H1 (cell line): ENCODE results near the gene ABI2. TPM values are rescaled to one million over a fixed set of nuclear protein-coding genes. Genes with fewer than 3 reads are reported as not detected.

Experiments
- CTCF ChIA-PET: fragments of 300-600 bp; sonication (Branson Sonifier 250); formaldehyde crosslinking; loops from one replicate; lab custom pipeline; 2021; ENCODE audit not compliant: partially characterized antibody; lab: Charles Lee
- POLR2A ChIA-PET: fragments of 300-600 bp; sonication (Branson Sonifier 250); formaldehyde crosslinking; loops from one replicate; lab custom pipeline; 2021; ENCODE audit warnings: inconsistent platforms; ENCODE audit not compliant: partially characterized antibody; lab: Charles Lee
- DNase-seq, 2 experiments: peaks; one replicate each; pipeline versions ENCODE4 v3.0.0 to v3.0.0-alpha.2; 2010 to 2022; ENCODE audit warnings: low spot score in 2 of 2, low read depth in 1 of 2, mixed read lengths in 1 of 2
- FAIRE-seq: peaks from 2 replicates; lab custom pipeline; 2011; peaks lifted over from hg19 to GRCh38; lab: Jason Lieb, UNC
- H2AFZ ChIP-seq: 2 replicates; pipeline ENCODE4 v1.8.1; 2012; ENCODE audit warnings: low read length, inconsistent platforms
- H2AK5ac ChIP-seq: 2 replicates; pipeline ENCODE4 v1.6.1; 2013; ENCODE audit warnings: low read depth, low read length
- H2BK120ac ChIP-seq: replicated peaks from 2 replicates; pipeline ENCODE3; 2013; ENCODE audit warnings: low read depth, low read length, inconsistent platforms
- H2BK12ac ChIP-seq: 2 replicates; pipeline ENCODE4 v1.6.1; 2013; ENCODE audit warnings: low read depth, low read length
- H2BK15ac ChIP-seq: 2 replicates; pipeline ENCODE4 v1.6.1; 2013; ENCODE audit warnings: low read length
- H2BK20ac ChIP-seq: 2 replicates; pipeline ENCODE4 v1.6.1; 2013; ENCODE audit warnings: low read length
- H2BK5ac ChIP-seq: 2 replicates; pipeline ENCODE4 v1.6.1; 2013; ENCODE audit warnings: low read depth, low read length
- H3K14ac ChIP-seq: 2 replicates; pipeline ENCODE4 v1.6.1; 2013; ENCODE audit warnings: inconsistent platforms; ENCODE audit not compliant: insufficient read length
- H3K18ac ChIP-seq: 2 replicates; pipeline ENCODE4 v1.6.1; 2013; ENCODE audit warnings: low read length; ENCODE audit errors: extremely low read depth
- H3K23ac ChIP-seq: 2 replicates; pipeline ENCODE4 v1.6.1; 2013; ENCODE audit warnings: inconsistent platforms; ENCODE audit not compliant: insufficient read length
- H3K23me2 ChIP-seq: 2 replicates; pipeline ENCODE4 v1.6.1; 2013; ENCODE audit warnings: low read depth, low read length
- H3K27ac ChIP-seq: 2 replicates; pipeline ENCODE4 v1.6.1; 2011; ENCODE audit warnings: low read depth, low read length, inconsistent platforms
- H3K27me3 ChIP-seq, 4 experiments: replicated peaks in 1 of 4; 1 replicate in 1 of 4; 2 replicates in 3 of 4; pipeline versions ENCODE4 v1.6.1 to v1.8.1; 2011 to 2013; ENCODE audit warnings: low read length in 3 of 4, mild to moderate bottlenecking in 3 of 4, inconsistent platforms in 2 of 4, mixed read lengths in 2 of 4, moderate library complexity in 1 of 4; ENCODE audit not compliant: control insufficient read depth in 3 of 4, insufficient read depth in 3 of 4; ENCODE audit errors: extremely low read depth in 1 of 4
- H3K36me3 ChIP-seq, 4 experiments: 2 replicates each; pipeline versions ENCODE4 v1.6.1 to v1.8.1; 2011 to 2013; ENCODE audit warnings: mild to moderate bottlenecking in 4 of 4, low read length in 3 of 4, moderate library complexity in 2 of 4, control low read depth in 1 of 4, inconsistent platforms in 1 of 4; ENCODE audit not compliant: insufficient read depth in 4 of 4, control insufficient read depth in 2 of 4
- H3K4ac ChIP-seq: replicated peaks from 2 replicates; pipeline ENCODE3; 2013; ENCODE audit warnings: low read length, low read depth, mixed read lengths, inconsistent platforms; ENCODE audit not compliant: insufficient read length
- H3K4me1 ChIP-seq, 4 experiments: replicated peaks in 1 of 4; 1 replicate in 1 of 4; 2 replicates in 3 of 4; pipeline versions ENCODE4 v1.6.1 to v1.8.1; 2011 to 2013; ENCODE audit warnings: low read length in 3 of 4, inconsistent platforms in 2 of 4, mixed read lengths in 1 of 4; ENCODE audit not compliant: insufficient read depth in 4 of 4, control insufficient read depth in 3 of 4
- H3K4me2 ChIP-seq, 2 experiments: 2 replicates each; pipeline versions ENCODE4 v1.6.1 to v1.8.1; 2011 to 2013; ENCODE audit warnings: low read depth in 2 of 2, low read length in 2 of 2, control low read depth in 1 of 2, inconsistent platforms in 1 of 2, mild to moderate bottlenecking in 1 of 2; ENCODE audit not compliant: insufficient read depth in 1 of 2
- H3K4me3 ChIP-seq, 4 experiments: fragments of 200-600, 300-600 bp in 1 of 4; sonication (generic), shearing (Covaris generic), sonication (Bioruptor Twin) in 1 of 4; 2 replicates each; pipeline versions ENCODE4 v1.5.1 to v1.8.1; 2011 to 2016; ENCODE audit warnings: low read length in 4 of 4, low read depth in 3 of 4, control low read depth in 2 of 4, inconsistent platforms in 2 of 4, mild to moderate bottlenecking in 2 of 4, mixed read lengths in 1 of 4, moderate library complexity in 1 of 4; ENCODE audit not compliant: insufficient read depth in 2 of 4; ENCODE audit errors: extremely low read depth in 1 of 4
- H3K56ac ChIP-seq: replicated peaks from 2 replicates; pipeline ENCODE3; 2013; ENCODE audit warnings: low read depth, mild to moderate bottlenecking, mixed read lengths, low read length, inconsistent platforms; ENCODE audit not compliant: insufficient read length
- H3K79me1 ChIP-seq: 2 replicates; pipeline ENCODE4 v1.6.1; 2013; ENCODE audit warnings: low read depth, low read length, control low read depth
- H3K79me2 ChIP-seq, 2 experiments: 2 replicates each; pipeline versions ENCODE4 v1.6.1 to v1.8.1; 2012 to 2013; ENCODE audit warnings: low read length in 2 of 2, mild to moderate bottlenecking in 2 of 2, inconsistent platforms in 1 of 2; ENCODE audit not compliant: insufficient read depth in 2 of 2, control insufficient read depth in 1 of 2
- H3K9ac ChIP-seq, 4 experiments: replicated peaks in 1 of 4; 1 replicate in 1 of 4; 2 replicates in 3 of 4; pipeline versions ENCODE4 v1.6.1 to v1.8.1; 2011 to 2013; ENCODE audit warnings: low read depth in 3 of 4, low read length in 3 of 4, control low read depth in 2 of 4, mild to moderate bottlenecking in 2 of 4, moderate library complexity in 2 of 4, inconsistent platforms in 1 of 4; ENCODE audit errors: extremely low read depth in 1 of 4
- H3K9me3 ChIP-seq, 2 experiments: 2 replicates each; pipeline versions ENCODE4 v1.6.1 to v1.8.1; 2012 to 2013; ENCODE audit warnings: mild to moderate bottlenecking in 2 of 2, moderate library complexity in 2 of 2, control low read depth in 1 of 2, inconsistent platforms in 1 of 2, low read depth in 1 of 2, low read length in 1 of 2, mixed read lengths in 1 of 2; ENCODE audit not compliant: insufficient read depth in 2 of 2
- H4K20me1 ChIP-seq, 2 experiments: replicated peaks in 1 of 2; 2 replicates each; pipeline versions ENCODE3 to v1.8.1; 2011 to 2013; ENCODE audit warnings: inconsistent platforms in 2 of 2, low read length in 2 of 2, mild to moderate bottlenecking in 1 of 2; ENCODE audit not compliant: insufficient read depth in 2 of 2, control insufficient read depth in 1 of 2
- H4K5ac ChIP-seq: 2 replicates; pipeline ENCODE4 v1.6.1; 2013; ENCODE audit warnings: low read length, low read depth, mixed read lengths, inconsistent platforms; ENCODE audit not compliant: insufficient read length
- H4K8ac ChIP-seq: 2 replicates; pipeline ENCODE4 v1.8.0; 2013; ENCODE audit warnings: mild to moderate bottlenecking, moderate library complexity, low read length, inconsistent platforms; ENCODE audit not compliant: insufficient read depth; ENCODE audit errors: extremely low read depth
- H4K91ac ChIP-seq: replicated peaks from 2 replicates; pipeline ENCODE3; 2013; ENCODE audit warnings: low read length, mixed read lengths, inconsistent platforms; ENCODE audit not compliant: insufficient read length
- E2F6 ChIP-seq: IDR thresholded peaks from 2 replicates; pipeline ENCODE4 v1.6.1; 2012; ENCODE audit warnings: inconsistent platforms
- EP300 ChIP-seq, 2 experiments: IDR thresholded peaks; 1 replicate in 1 of 2; 2 replicates in 1 of 2; pipeline ENCODE4 v1.6.1; 2011 to 2012; ENCODE audit warnings: low read depth in 2 of 2, low read length in 2 of 2, mild to moderate bottlenecking in 2 of 2, borderline replicate concordance in 1 of 2, inconsistent platforms in 1 of 2, moderate library complexity in 1 of 2
- POLR2AphosphoS5 ChIP-seq: IDR thresholded peaks from 2 replicates; pipeline ENCODE4 v1.6.1; 2011; ENCODE audit warnings: low read depth, low read length
- WGBS, 2 experiments: shearing (Covaris generic) in 1 of 2; methylation state at CpG; one replicate each; pipeline versions ENCODE4 v1.1.6 to v1.1.7; 2013 to 2015; ENCODE audit warnings: low lambda C conversion rate in 2 of 2, mixed read lengths in 2 of 2, inconsistent platforms in 1 of 2, low coverage in 1 of 2, missing lambda C conversion rate in 1 of 2; ENCODE audit not compliant: insufficient replicate concordance in 2 of 2, insufficient coverage in 1 of 2, insufficient read length in 1 of 2; ENCODE audit errors: extremely low coverage in 1 of 2, missing lambda C conversion rate in 1 of 2; 5-methylcytosine and 5-hydroxymethylcytosine counted together
- polyA plus RNA-seq, 7 experiments: library from polyadenylated mRNA; depleted of rRNA in 3 of 7; stranded (reverse) in 5 of 7; unstranded in 2 of 7; fragments of >200 nt in 5 of 7; fragments of 200-250 nt in 2 of 7; gene quantifications; 1 replicate in 5 of 7; 2 replicates in 1 of 7; 4 replicates in 1 of 7; pipeline versions ENCODE4 v1.2.1 to v1.2.3, GENCODE V29; 2011 to 2013; ENCODE audit warnings: missing spikeins in 2 of 7, mixed read lengths in 2 of 7
- total RNA-seq: library from RNA; stranded (reverse); fragmentation: NEBNext Ultra II Directional; extraction: Animal tissue kit (Norgen Biotek cat#: 25700); gene quantifications from 2 replicates; pipeline ENCODE4 v1.2.1, GENCODE V29; 2021

ABI2 gene
- total and polyA plus RNA-seq, 2 of the 8 experiments (the other 6 are each of a cell fraction or from before 2014, with no cell fraction given), result 62.3 to 118 TPM

DNA sequence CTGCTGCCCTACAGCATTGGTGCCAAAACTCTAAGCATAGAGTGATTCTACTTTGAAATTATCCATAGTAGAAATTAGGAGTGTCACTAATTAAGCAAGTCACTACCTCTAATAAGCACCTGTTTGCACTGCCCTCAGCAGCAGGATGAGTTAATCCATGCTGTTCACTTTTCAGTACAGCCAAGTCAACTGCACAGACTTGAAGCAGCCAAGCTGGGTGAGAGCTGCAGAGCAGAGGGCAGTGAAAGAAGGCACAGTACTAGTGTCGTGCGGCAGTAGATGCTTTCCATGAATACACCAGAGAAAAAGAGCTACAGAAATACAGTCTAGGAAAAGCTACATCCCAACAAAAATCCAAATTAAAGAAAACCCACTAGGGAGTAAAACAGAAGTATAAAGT, 108.3 kb downstream of the ABI2 start:
- Histone ChIP-seq H2BK12ac (no peak overlapping the region), H2BK15ac (no peak overlapping the region), H3K4me3 (no peak overlapping the region), H2BK20ac (no peak overlapping the region), H4K8ac (no peak overlapping the region), H3K27me3 (no peaks in the 10 kb centered on the region), H3K23ac (no peak overlapping the region), H3K79me1 (no peaks in the 10 kb centered on the region), H3K27ac (no peak overlapping the region), H2BK5ac (no peak overlapping the region), H3K18ac (no peak overlapping the region), H3K14ac (no peak overlapping the region), H3K36me3 (peaks cover 0 to 21% (median 5%) of the 10 kb centered on the region in 4 experiments; a peak in 5 of 8 replicates), H3K9me3 (no peaks in the 10 kb centered on the region), H2AFZ (no peak overlapping the region), H2BK120ac (no peak overlapping the region), H3K23me2 (no peaks in the 10 kb centered on the region), H4K20me1 (peaks cover 0 to 3% of the 10 kb centered on the region in 2 experiments), H2AK5ac (no peak overlapping the region), H3K79me2 (no peaks in the 10 kb centered on the region), H3K4me2 (no peak overlapping the region), H4K5ac (no peak overlapping the region), H3K4ac (no peak overlapping the region), H4K91ac (no peak overlapping the region), H3K9ac (no peak overlapping the region), H3K56ac (no peak overlapping the region), H3K4me1 (no peaks in the 10 kb centered on the region; a peak in 1 of 7 replicates)
- FAIRE-seq, result no peak
- 85% methylated on average over 2 of the region's 2 CpGs; no CpG with 5 or more reads in 1 of the 2 experiments for WGBS, 2 experiments
- no peak for DNase-seq
- TF ChIP-seq EP300 (IDR thresholded peaks at IDR 0.05; ENCODE audit: borderline replicate concordance in 1 of 2, low read depth in 2 of 2, low read length in 2 of 2), result no peak
- no peak for TF ChIP-seq E2F6
- peak; percentile 20; the same call in 1 of the 2 replicates for TF ChIP-seq POLR2AphosphoS5
- ChIA-PET POLR2A (no interaction called here), CTCF (interaction anchor here (1.0 kb wide), 1 partner anchor 17 kb away, joined by 3 read pairs; no protein-coding TSS in a partner anchor)
